ENCODE results near the gene SOX11. TPM values are rescaled to one million over a fixed set of nuclear protein-coding genes. Genes with fewer than 3 reads are reported as not detected.

SOX11 gene
- total RNA-seq, 2 donors from 2014 or later = not detected

- no peak for DNase-seq (ENCODE audit: low spot score)
- Histone ChIP-seq H3K27me3 (replicated peaks; ENCODE audit: insufficient read depth) (no peaks in the 10 kb centered on the region), H3K36me3 (no peaks in the 10 kb centered on the region), H3K9me3 (no peaks in the 10 kb centered on the region), H3K4me1 (ENCODE audit: control insufficient read depth in 1 of 2, low read depth in 2 of 2) (no peaks in the 10 kb centered on the region), H3K4me3 (no peak overlapping the region), H3K27ac (no peak overlapping the region)
- ATAC-seq (ENCODE audit: insufficient number of reproducible peaks, low FRiP score, low read depth) = no peak
- TF ChIP-seq CTCF (IDR thresholded peaks at IDR 0.05) = no peak
Observed at GRCh38 chr2:5706717-5707455, 14.7 kb downstream of the SOX11 start.

GRCh38 chr2:5710615-5711014 is 18.4 kb downstream of the SOX11 start:
- no peaks in the 10 kb centered on the region for H3K27me3 ChIP-seq (replicated peaks; ENCODE audit: insufficient read depth)
- ATAC-seq (ENCODE audit: insufficient number of reproducible peaks, low FRiP score, low read depth) (no peak), DNase-seq (ENCODE audit: low spot score) (no peak)
- no peaks in the 10 kb centered on the region for H3K4me1 ChIP-seq (ENCODE audit: control insufficient read depth in 1 of 2, low read depth in 2 of 2)
- no peak overlapping the region for H3K27ac ChIP-seq
- no peak overlapping the region for H3K4me3 ChIP-seq
- TF ChIP-seq CTCF (IDR thresholded peaks at IDR 0.05) = no peak
- H3K36me3 ChIP-seq = no peaks in the 10 kb centered on the region
- no peaks in the 10 kb centered on the region for H3K9me3 ChIP-seq

GRCh38 chr2:5713101-5713500 is 20.9 kb downstream of the SOX11 start:
- no peak for TF ChIP-seq CTCF (IDR thresholded peaks at IDR 0.05)
- H3K27me3 ChIP-seq (replicated peaks; ENCODE audit: insufficient read depth) = no peaks in the 10 kb centered on the region
- H3K4me3 ChIP-seq = no peak overlapping the region
- no peaks in the 10 kb centered on the region for H3K9me3 ChIP-seq
- no peaks in the 10 kb centered on the region for H3K4me1 ChIP-seq (ENCODE audit: control insufficient read depth in 1 of 2, low read depth in 2 of 2)
- DNase-seq (ENCODE audit: low spot score) (no peak), ATAC-seq (ENCODE audit: insufficient number of reproducible peaks, low FRiP score, low read depth) (no peak)
- H3K27ac ChIP-seq = no peak overlapping the region
- H3K36me3 ChIP-seq = no peaks in the 10 kb centered on the region

GRCh38 chr2:5719629-5720334 is 27.6 kb downstream of the SOX11 start:
- no peaks in the 10 kb centered on the region for H3K36me3 ChIP-seq
- DNase-seq (ENCODE audit: low spot score) (no peak), ATAC-seq (ENCODE audit: insufficient number of reproducible peaks, low FRiP score, low read depth) (no peak)
- H3K27me3 ChIP-seq (replicated peaks; ENCODE audit: insufficient read depth) = no peaks in the 10 kb centered on the region
- H3K4me1 ChIP-seq (ENCODE audit: control insufficient read depth in 1 of 2, low read depth in 2 of 2) = no peaks in the 10 kb centered on the region
- H3K4me3 ChIP-seq = no peak overlapping the region
- H3K27ac ChIP-seq = no peak overlapping the region
- TF ChIP-seq CTCF (IDR thresholded peaks at IDR 0.05) = no peak
- H3K9me3 ChIP-seq = no peaks in the 10 kb centered on the region

GRCh38 chr2:5720426-5720825 is 28.2 kb downstream of the SOX11 start:
- TF ChIP-seq CTCF (IDR thresholded peaks at IDR 0.05) = no peak
- H3K27ac ChIP-seq = no peak overlapping the region
- no peaks in the 10 kb centered on the region for H3K9me3 ChIP-seq
- no peaks in the 10 kb centered on the region for H3K27me3 ChIP-seq (replicated peaks; ENCODE audit: insufficient read depth)
- H3K4me1 ChIP-seq (ENCODE audit: control insufficient read depth in 1 of 2, low read depth in 2 of 2) = no peaks in the 10 kb centered on the region
- H3K36me3 ChIP-seq = no peaks in the 10 kb centered on the region
- DNase-seq (ENCODE audit: low spot score) = no peak
- no peak overlapping the region for H3K4me3 ChIP-seq
- no peak for ATAC-seq (ENCODE audit: insufficient number of reproducible peaks, low FRiP score, low read depth)
